Activated CD4-positive, alpha-beta T cell treated with anti-CD3 and anti-CD28 coated beads for 1 hour (primary cell): Measurements from ENCODE around the gene ROMO1.
"Not testable (repeated sequence)": the region's sequence is repeated elsewhere in the genome, so short reads cannot be mapped to it uniquely, and the experiment has no call there.

Experiments
- DNase-seq: peaks from one replicate; pipeline ENCODE4 v3.0.0-alpha.2; 2020

The ROMO1 gene

DNA sequence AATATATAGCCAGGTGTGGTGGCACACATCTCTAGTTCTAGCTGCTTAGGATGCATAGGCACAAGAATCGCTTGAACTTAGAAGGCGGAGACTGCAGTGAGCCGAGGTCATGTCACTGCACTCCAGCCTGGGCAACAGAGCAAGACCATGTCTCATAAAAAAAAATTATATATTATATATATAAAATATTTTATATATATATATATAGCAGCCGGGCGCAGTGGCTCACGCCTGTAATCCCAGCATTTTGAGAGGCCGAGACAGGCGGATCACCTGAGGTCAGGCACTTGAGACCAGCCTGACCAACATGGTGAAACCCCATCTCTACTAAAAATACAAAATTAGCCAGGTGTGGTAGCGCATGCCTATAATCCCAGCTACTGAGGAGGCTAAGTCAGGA, 13.8 kb upstream of the ROMO1 start:
- DNase-seq: not testable (repeated sequence)

DNA sequence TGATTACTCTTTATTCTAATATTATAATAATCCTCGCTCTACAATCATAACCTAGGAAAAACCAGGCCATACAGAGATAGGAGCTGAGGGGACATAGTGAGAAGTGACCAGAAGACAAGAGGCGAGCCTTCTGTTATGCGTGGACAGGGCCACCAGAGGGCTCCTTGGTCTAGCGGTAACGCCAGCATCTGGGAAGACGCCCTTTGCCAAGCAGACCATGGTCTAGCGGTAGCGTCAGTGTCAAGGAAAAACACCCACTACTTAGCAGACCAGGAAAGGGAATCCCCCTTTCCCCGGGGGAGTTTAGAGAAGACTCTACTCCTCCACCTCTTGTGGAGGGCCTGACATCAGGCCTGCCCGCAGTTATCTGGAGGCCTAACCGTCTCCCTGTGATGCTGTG, 12.3 kb upstream of the ROMO1 start:
- DNase-seq: not testable (repeated sequence)

DNA sequence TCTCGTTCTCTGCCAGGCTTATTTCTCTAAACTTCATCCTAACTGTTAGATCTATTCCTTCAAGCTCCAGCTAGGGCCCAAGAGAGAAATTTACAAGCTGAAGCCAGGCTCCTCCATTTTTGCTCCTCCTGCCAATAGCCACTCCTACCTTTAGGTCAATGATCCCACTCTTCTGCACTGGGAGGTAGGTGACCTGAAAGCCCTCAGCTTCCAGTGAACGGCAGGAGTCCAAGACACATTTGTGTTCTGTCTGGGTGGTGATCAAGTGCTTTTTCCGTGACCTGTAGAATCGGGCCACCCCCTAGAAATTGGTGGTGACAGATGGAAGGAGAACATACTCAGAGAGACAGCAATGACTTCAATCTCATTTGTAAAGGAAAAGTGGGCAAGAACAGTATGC, 8.9 kb upstream of the ROMO1 start:
- no peak for DNase-seq

DNA sequence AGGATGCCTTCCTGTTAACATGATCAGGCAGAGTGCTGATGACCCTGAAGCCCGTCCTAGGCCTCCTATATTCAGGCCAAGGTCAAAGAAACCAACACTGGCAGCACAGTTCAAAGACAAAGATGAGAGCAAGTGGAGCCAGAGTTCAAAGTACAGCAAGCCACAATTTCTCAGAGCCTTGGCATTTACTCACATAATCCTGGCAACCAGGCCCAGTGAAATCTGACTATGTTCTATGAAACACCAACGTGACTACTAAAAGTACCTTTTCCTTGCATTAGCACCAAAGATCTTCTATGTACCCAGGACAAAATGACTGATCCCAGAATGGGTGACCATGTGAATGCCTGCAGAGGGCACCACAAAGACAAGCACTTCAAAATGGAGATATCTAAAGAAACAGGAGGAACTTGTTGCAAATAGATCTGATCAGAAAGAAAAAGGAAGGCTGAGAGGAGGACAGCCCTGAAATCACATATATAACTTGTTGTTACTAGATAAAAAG, 3.9 kb upstream of the ROMO1 start:
- no peak for DNase-seq

DNA sequence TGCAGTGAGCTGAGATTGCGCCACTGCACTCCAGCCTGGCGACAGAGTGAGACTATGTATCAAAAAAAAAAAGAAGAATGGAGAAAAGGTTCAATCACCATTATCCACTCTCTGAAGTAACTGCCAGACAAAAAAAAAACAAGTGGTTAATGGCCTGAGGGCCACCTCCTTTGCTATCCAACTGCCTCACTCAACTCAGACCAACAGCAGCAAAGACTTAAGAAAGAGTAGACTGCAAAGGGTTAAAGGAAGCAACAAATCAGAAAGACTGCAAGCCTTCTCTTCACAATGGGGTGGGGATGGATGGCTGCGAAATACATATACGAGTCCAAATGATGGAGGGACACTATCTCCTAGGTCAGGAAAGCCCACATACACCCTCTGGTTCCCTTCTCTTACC, 3.2 kb upstream of the ROMO1 start:
- DNase-seq: no peak

DNA sequence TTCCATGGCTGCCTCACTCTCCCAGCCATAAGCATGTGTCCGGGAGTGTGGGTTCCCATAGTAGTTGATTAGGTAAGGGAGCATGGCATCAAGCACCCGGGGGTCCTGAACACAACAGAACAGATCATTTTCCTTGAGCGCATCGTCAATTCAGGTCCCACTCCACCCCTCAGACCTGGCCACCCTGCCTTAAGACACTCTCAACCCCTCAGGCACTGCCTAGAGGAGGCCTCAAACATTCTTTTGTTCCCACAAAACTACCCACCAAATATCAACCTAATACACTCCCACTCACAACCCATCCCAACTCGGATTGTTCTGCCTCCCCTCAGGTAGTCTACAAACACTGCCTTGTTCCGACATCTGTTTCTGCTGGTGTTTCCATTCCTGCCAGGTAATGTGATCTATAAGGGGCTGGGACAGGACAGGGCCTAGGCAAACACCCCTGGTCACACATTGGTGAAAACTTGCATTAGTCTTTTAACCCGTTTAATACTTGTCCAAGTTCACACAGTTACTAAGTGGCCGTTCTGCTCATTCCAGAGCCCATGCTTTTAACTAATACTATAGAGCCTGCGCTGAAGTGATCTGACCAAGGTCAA, 1.4 kb upstream of the ROMO1 start:
- no peak for DNase-seq

DNA sequence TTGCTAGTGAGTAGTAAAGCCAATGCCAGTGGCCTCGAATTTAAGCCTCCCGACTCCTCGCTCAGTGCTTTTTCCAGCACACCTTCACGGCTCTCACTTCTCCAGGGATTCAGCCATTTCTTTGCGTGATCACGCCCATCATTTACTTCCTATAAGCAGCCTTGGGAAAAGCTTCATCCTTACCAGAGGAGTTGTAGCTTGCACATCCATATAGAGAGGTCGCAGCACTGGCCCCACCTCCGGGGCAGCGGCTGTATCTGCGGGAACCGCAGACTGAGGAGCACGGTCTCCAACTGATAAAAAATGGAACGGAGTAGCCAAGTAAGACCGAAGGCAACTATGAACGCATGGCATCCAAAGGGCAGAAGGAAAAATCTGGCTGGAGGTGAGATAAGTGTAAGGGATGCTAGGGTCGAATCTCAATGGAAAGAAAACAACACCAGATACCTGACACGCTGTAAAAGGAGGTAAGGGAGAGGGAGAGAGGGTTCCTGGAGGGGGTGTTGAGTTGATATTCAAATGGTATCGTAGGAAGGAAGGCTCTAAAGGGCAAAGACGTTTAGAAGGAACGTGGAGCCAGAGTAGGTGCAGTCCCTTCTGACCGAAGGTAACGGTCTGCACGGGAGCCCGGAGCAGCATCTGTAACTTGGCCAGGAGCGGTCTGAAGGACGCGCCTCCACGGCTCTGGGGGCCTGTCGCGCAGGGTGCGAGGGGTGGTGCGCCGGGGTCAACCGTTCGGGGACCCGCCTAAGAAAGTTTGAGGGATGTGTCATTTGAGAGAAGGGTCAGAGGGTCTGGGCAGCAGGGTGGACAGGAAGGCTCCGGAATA, 693 bp upstream of the ROMO1 start:
- no peak for DNase-seq

DNA sequence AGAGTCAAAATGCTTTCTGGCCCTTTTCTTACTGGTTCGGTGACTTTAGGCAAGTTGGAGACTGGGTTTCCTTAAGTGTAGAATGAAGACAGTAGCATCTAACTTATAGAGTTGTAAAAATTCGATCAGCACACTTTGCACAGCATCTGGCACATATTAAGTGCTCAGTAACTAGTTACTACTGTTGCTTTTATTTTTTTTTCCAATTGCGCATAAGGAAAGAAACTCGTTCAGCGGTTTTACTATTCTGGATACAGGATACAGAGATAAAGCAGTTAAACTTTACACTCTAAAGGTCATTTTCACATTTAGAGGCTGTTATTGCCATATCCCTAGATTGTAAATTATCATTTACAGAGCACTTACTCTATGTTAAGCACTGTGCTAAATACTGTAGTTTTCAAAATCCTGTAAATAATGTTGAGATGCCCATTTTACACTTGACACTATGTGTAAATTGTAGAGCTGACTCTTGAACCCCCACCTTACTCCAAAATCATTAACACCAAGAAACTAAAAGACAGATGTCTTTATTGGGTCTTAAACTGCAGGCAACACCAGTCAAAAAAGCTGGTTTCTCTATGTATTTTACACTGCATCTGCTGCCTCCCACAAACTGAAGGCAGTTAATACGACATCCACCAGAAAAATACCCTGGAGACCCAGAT, 886 bp downstream of the ROMO1 start:
- DNase-seq: no peak

DNA sequence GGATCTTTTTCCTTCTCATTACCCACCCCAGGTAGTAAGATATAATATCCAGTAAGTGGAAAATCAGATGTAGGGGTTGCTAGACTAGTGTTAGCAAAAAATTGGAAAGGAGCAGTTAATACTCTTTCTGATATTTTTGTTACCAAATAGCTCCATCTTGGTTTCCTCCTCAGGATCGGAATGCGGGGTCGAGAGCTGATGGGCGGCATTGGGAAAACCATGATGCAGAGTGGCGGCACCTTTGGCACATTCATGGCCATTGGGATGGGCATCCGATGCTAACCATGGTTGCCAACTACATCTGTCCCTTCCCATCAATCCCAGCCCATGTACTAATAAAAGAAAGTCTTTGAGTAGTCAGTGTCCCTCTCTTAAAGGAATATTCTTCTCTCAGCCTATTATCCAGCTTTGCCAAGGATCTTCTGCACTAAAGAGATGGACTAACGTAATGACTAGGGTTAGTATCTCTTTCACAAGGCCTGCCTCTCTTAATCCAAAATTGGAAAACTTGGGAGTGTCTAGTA, 1.5 kb downstream of the ROMO1 start:
- no peak for DNase-seq

DNA sequence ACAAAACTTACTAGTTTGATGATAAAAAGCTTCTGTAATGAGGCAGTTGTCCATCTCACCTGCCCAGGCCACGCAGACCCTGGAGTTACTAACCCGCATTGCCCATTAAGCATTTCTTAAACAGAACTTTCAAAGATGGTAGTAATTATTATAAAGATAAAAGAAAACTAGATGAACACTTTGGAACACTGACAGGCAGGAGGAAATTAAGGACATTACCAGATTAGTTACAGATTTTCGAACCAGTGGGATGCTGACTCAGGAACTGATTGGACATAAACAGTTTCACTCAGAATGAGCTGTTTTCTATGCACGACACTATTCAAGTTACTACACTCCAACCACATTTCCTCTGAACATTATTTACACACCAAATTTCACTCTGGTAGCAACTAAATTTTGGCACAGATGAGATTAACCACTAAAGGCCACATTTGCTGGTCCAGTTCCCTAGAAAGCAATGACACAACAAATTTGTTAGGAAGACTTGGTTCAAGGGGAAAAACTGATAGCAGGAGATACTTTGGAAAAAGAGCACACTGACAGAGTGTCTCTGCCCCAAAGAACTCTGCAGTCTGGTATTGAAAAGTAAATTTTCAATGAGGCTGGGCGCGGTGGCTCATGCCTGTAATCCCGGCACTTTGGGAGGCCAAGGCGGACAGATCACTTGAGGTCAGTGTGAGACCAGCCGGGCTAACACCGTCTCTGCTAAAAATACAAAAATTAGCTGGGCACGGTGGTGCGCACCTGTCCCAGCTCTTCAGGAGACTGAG, 3.0 kb downstream of the ROMO1 start:
- no peak for DNase-seq

DNA sequence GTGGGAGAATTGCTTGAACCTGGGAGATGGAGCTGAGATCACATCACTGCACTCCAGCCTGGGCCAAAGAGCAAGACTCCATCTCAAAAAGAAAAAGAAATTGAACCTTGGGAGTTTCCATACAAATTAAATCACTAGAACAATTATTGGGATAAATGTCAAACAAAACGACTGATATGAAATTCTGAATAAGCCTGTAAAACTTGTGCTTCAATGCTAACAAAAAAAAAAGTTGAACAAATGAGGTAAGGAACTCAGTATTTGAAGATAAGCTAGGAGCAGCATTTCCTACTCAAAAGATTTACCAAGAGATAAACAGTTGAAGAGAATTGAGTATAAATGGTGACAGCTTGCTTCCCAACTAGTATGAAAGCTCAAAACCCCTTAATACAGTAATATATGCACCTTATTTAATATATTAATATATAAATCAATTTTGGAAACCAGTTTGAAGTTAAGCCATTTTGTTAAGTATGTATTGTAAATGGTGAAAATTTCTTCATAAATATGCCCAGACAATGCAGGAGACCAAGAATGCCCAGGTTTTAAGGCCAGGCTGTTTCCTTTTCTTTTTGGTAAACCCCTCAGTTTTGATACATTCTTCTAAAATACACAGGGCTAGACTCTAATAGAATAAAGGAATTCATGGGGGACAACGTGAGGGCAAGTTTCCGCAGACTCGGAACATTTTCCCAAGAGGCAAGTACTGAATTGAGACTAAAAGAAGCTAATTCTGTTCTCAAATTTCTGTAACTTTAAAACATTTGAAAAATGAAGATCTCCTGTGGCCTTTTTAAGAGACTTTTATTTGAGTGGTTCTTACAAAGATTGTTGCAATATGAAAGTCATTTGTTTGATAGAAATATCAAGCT, 3.9 kb downstream of the ROMO1 start:
- no peak for DNase-seq

DNA sequence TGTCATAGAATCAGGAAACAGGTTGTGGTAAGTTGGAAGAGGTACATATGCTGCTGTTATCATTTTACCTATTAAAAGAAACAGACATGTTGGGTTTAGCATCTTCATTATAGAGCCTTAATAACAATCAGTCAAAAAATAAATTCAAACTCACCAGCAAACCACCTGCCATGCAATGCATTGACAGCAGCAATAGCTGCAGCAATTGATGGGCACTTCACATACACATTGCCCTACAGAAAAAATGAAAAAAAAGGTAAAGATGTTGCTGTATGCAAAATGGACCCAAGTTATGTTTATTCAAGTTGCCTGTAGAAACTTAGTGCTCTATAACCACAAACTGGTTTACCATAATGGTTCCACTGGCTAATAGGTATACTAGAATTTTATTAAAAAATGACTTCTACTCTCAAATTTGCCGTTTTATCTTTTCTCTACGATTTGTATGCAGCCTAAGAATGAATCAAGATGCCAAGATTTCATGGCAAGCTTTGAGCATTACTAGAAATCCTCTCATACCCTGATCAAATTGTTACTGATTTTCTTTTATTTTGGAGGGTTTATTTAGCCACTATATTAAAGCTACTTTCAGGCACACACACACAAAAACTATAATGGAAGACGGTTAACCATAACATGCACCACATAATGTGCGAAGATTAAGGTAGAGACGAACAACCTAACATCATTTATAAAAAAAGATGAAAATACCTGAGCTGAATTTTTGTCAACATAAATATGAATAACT, 5.5 kb downstream of the ROMO1 start:
- DNase-seq: no peak

DNA sequence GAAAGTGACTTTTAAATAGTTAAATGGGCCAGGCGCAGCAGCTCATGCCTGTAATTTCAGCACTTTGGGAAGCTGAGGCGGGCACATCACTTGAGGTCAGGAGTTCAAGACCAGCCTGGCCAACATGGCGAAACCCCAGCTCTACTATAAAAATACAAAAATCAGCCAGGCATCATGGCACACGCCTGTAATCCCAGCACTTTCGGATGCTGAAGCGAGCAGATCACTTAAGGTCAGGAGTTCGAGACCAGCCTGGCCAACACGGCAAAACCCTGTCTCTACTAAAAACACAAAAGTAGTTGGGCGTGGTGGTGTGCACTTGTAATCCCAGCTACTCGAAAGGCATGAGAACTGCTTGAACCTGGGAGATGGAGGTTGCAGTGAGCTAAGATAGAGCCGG, 6.7 kb downstream of the ROMO1 start:
- DNase-seq: not testable (repeated sequence)

DNA sequence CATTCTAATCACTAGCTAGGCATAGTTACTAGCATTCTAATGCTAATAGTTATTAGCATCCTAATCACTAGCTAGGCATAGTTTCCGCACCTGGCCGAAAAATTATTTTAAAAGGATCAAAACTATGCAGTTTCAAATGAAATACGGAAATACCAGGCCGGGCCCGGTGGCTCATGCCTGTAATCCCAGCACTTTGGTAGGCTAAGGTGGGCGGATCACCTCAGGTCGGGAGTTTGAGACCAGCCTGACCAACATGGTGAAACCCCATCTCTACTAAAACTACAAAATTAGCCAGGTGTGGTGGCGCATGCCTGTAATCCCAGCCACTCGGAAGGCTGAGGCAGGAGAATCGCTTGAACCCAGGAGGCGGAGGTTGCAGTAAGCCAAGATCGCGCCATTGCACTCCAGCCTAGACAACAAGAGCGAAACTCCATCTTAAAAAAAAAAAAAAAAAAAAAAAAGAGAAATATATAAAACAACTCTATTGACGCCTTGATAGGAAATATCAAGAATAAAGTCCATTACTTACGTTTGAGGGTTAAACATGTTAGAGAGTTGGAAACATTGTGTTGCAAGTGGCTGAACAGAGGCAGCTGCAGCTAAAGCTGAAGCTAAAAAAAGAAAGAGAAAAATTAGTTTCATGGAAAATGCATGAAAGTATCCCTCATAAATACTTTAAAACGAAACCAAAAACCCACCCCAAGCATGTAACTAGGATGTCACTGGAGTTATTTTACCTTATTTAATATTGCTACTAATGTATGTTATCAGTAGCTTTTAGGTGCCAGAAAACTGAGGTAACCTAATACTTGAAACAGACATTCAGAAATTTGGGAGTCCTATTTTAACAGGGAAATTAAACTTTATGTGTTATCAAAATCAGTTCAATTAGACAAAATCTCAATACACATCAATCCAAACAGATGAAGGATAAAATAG, 7.7 kb downstream of the ROMO1 start:
- DNase-seq: not testable (repeated sequence)

DNA sequence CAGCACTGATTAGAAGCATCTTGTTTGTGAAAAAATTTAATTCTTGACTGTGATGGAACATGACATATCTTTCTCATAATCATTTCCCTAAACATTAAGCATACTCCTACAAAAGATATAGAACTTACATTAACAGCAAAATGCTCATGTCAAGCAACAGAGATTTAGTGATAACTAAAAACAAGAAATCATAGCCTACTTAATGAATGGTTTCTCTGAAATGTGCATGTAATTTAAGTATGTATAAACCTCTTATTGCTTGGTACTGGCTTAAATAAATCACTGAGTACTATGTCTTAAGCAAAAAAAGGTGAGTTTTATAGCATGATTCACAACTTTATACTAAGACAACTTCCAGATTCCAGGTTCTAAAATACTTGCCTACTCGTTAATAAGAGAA, 9.3 kb downstream of the ROMO1 start:
- DNase-seq: no peak

DNA sequence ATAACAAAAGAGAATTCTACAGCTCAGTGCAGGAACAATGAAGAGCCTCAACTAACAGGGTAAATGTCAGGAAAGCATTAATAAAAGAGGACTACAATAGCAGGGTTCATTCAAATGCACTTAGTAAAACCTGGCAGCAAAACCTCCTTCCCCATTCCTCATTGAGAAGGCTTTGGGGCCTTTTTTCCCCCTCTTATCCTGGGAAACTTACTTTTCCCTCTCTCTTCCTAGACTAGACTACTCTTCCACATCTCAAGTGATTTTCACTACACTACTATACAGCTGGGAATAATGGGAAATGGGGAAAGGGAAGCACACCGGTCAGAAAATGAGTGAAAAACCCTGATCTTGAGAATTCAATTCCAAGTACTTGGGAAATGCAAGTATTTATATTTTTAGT, 10.1 kb downstream of the ROMO1 start:
- no peak for DNase-seq

DNA sequence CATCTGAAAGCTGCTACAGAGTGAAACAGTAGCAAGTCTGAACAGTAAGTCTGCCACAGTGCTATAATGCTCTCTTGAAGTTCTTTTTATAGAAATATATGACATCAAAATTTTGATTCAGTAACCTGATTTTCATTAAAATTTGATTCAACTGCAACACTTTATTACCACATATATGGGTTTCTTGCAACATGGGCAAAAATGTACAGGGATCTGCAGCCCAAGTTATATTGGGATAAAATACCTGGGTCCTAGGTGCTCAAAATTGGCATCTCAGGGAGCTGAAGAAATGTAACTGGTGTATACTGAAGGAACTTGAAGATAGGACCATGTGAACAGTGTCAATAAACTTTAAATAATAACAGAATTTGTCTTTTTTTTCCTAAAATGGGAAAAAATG, 10.8 kb downstream of the ROMO1 start:
- DNase-seq: no peak

DNA sequence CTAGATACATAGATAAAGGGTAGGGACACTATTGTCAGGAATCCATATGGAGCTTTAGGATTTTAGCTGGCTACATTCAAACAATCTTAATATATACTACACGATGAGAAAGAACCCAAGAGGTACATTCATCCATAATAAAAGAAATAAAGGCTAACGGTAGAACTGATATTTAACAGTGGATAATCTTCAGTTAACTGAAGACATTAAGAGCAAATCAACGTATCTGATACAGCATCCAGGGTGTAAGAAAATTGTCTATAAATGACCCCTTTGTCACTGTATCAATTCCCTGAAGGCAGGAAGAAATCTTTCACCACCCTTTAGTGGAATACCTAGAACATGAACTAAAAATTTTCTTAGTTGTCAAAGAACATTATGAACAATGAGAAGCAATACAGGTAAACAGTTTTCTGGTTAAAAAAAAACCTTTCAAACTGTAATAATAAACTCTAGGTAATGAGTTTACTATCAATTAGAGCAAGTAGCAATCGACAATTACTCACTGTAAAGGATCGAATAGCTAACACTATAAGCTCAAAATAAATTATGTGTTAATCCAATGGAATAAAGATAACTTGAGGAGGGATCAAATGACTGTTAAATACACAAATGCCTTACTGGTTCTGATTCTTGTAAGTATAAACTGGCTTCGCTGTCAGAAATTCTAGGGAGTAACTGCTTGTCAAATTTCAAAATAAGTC, 11.8 kb downstream of the ROMO1 start:
- no peak for DNase-seq

DNA sequence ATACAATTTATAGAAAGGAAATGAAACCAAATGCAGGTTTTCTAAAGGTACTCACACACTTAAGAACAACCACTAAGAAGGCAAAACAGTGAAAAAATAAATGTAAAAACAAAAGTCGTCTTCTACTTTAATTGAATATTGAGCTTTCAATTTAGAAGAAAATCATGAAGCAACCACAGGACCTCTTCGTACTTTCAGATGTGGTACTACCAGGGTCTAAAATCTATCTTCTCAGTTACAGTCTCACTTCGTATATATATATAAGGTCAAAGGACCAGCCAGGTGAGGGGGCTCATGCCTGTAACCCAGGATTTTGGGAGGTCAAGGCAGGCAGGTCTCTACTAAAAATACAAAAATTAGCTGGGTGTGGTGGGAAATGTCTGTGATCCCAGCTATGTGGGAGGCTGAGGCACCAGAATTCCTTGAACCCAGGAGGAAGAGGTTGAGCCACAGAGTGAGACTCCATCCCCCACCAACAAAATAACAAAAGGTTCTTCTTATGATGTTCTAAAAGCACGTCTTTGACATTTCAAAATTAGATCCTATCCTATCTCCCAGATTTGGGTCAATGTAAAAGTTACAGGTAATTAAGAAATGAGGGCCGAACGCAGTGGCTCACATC, 12.5 kb downstream of the ROMO1 start:
- no peak for DNase-seq
